GM12878 (cell line): ENCODE measurements around the gene KIF2C. TPM values are rescaled to one million over a fixed set of nuclear protein-coding genes. Genes with fewer than 3 reads are reported as not detected.

Source experiments
- ATAC-seq: fragments of 200-7000 bp; cut with Tn5 transposase; 3 replicates; pipeline ENCODE4 v1.9.1; 2020; ENCODE audit warnings: mild to moderate bottlenecking, moderate library complexity
- BruUV-seq: library from RNA; stranded (reverse); fragments of 400-500 nt; replicated peaks from 2 replicates; lab custom pipeline; 2021; lab: Mats Ljungman, UMichigan
- CTCF ChIA-PET: fragments of 300-600 bp; sonication (Branson Sonifier 250); formaldehyde crosslinking; extraction: SDS; loops from one replicate; lab custom pipeline; 2021; ENCODE audit warnings: inconsistent platforms; lab: Yijun Ruan, JAX
- POLR2A ChIA-PET: fragments of 350-600 bp; formaldehyde crosslinking; extraction: SDS; loops from one replicate; lab custom pipeline; 2021; ENCODE audit warnings: inconsistent platforms; lab: Charles Lee
- RAD21 ChIA-PET: fragments of 300-600 bp; sonication (Branson Sonifier 250); formaldehyde crosslinking; loops from one replicate; lab custom pipeline; 2023; ENCODE audit warnings: antibody characterized with exemption; ENCODE audit not compliant: unreplicated experiment; lab: Charles Lee
- SMC1A ChIA-PET: fragments of 300-600 bp; sonication (Branson Sonifier 250); formaldehyde crosslinking; loops from one replicate; lab custom pipeline; 2023; ENCODE audit not compliant: unreplicated experiment, uncharacterized antibody; lab: Charles Lee
- DNase-seq: peaks from one replicate; pipeline ENCODE4 v3.0.0-alpha.2; 2011; ENCODE audit warnings: low read depth, low spot score
- FAIRE-seq: peaks from 3 replicates; lab custom pipeline; 2011; peaks lifted over from hg19 to GRCh38; lab: Jason Lieb, UNC
- H2AFZ ChIP-seq: 2 replicates; pipeline ENCODE4 v1.6.0; 2011; ENCODE audit warnings: low read depth, low read length, control low read depth; ENCODE audit not compliant: control insufficient read depth
- H3K27ac ChIP-seq: 2 replicates; pipeline ENCODE4 v1.5.1; 2011; ENCODE audit warnings: control low read depth; ENCODE audit not compliant: control insufficient read depth, insufficient read depth
- H3K27me3 ChIP-seq, 2 experiments: replicated peaks in 1 of 2; 2 replicates each; pipeline versions ENCODE4 v1.6.0 to v1.6.1; 2011; ENCODE audit warnings: low read length in 1 of 2; ENCODE audit not compliant: control insufficient read depth in 2 of 2, insufficient read depth in 2 of 2
- H3K36me3 ChIP-seq, 2 experiments: 2 replicates each; pipeline ENCODE4 v1.5.1; 2011; ENCODE audit warnings: low read length in 1 of 2; ENCODE audit not compliant: control insufficient read depth in 2 of 2, insufficient read depth in 2 of 2
- H3K4me1 ChIP-seq: 2 replicates; pipeline ENCODE4 v1.6.1; 2011; ENCODE audit warnings: mild to moderate bottlenecking, low read length, moderate library complexity, mixed read lengths; ENCODE audit not compliant: control insufficient read depth, insufficient read depth
- H3K4me2 ChIP-seq: 2 replicates; pipeline ENCODE4 v1.6.0; 2011; ENCODE audit warnings: control low read depth; ENCODE audit not compliant: control insufficient read depth, insufficient read depth
- H3K4me3 ChIP-seq: fragments of 200-600 bp; sonication (generic); 2 replicates; pipeline ENCODE4 v1.5.1; 2016
- H3K79me2 ChIP-seq: 2 replicates; pipeline ENCODE4 v1.6.0; 2011; ENCODE audit warnings: low read length; ENCODE audit not compliant: control insufficient read depth, insufficient read depth
- H3K9ac ChIP-seq: 2 replicates; pipeline ENCODE4 v1.8.0; 2011; ENCODE audit warnings: low read length, control low read depth, mixed read lengths; ENCODE audit not compliant: control insufficient read depth, insufficient read depth
- H3K9me3 ChIP-seq: replicated peaks from 3 replicates; pipeline ENCODE4 v1.5.1; 2011; ENCODE audit warnings: mild to moderate bottlenecking, low read length; ENCODE audit not compliant: control insufficient read depth, insufficient read depth
- H4K20me1 ChIP-seq: 2 replicates; pipeline ENCODE4 v1.6.0; 2011; ENCODE audit not compliant: control insufficient read depth, insufficient read depth
- ESRRA ChIP-seq: IDR thresholded peaks from 2 replicates; pipeline ENCODE4 v1.6.1; 2012; ENCODE audit warnings: mild to moderate bottlenecking, low read length, improper control_type of control experiment
- EZH2 ChIP-seq: IDR thresholded peaks from 2 replicates; pipeline ENCODE4 v1.6.1; 2012; ENCODE audit warnings: low read depth, mild to moderate bottlenecking, control low read depth, inconsistent platforms, low read length, borderline replicate concordance; ENCODE audit not compliant: control insufficient read depth
- HDAC6 ChIP-seq: fragments of 200-600 bp; sonication (generic); IDR thresholded peaks from one replicate; pipeline ENCODE4 v1.8.0; 2017; ENCODE audit warnings: antibody characterized with exemption; ENCODE audit not compliant: unreplicated experiment
- IRF4 ChIP-seq: IDR thresholded peaks from 2 replicates; pipeline ENCODE4 v1.6.1; 2011; ENCODE audit warnings: low read depth, low read length
- MTA2 ChIP-seq: fragments of 450-650 bp; IDR thresholded peaks from 2 replicates; pipeline ENCODE4 v1.6.1; 2016; ENCODE audit warnings: low read depth, mild to moderate bottlenecking, moderate library complexity
- NFYB ChIP-seq: IDR thresholded peaks from 2 replicates; pipeline ENCODE4 v1.6.1; 2011; ENCODE audit warnings: low read depth, mild to moderate bottlenecking, low read length, improper control_type of control experiment, moderate library complexity; ENCODE audit not compliant: insufficient read depth
- RAD21 ChIP-seq: IDR thresholded peaks from 2 replicates; pipeline ENCODE4 v1.6.1; 2011; ENCODE audit warnings: mild to moderate bottlenecking, low read depth, low read length, moderate library complexity; ENCODE audit not compliant: insufficient read depth
- RELA ChIP-seq: fragments of 450-650 bp; IDR thresholded peaks from 2 replicates; pipeline ENCODE4 v1.8.0; 2014; ENCODE audit warnings: borderline replicate concordance; ENCODE audit not compliant: partially characterized antibody
- SMAD5 ChIP-seq: IDR thresholded peaks from 2 replicates; pipeline ENCODE4 v1.6.1; 2016; ENCODE audit warnings: antibody characterized with exemption, low read depth
- WGBS: methylation state at CpG from one replicate; pipeline ENCODE4 v1.1.6; 2016; ENCODE audit warnings: low lambda C conversion rate; ENCODE audit not compliant: insufficient replicate concordance, insufficient coverage; ENCODE audit errors: missing lambda C conversion rate; 5-methylcytosine and 5-hydroxymethylcytosine counted together
- in situ Hi-C: fragments of 300-500 bp; cut with MboI; formaldehyde crosslinking; loops from 9 replicates; pipeline ENCODE4 v1.14.3; 2018; ENCODE audit warnings: mixed read lengths
- intact Hi-C: fragments of 100-400 bp; cut with micrococcal nuclease; formaldehyde crosslinking; loops from one replicate; pipeline ENCODE4 v1.14.2; 2022; ENCODE audit not compliant: unreplicated experiment
- polyA plus RNA-seq, 11 experiments: library from polyadenylated mRNA; depleted of rRNA in 4 of 11; unstranded in 6 of 11; stranded (reverse) in 5 of 11; fragments of >200 nt; fragmentation: Nextera tagmentation in 4 of 11; fragmentation: Illumina TruSeq in 1 of 11; extraction: Ambion mirVana in 4 of 11; extraction: Trizol in 1 of 11; gene quantifications; 1 replicate in 1 of 11; 2 replicates in 10 of 11; pipeline versions ENCODE4 v1.2.1 to v1.2.3, GENCODE V29; 2011 to 2016; ENCODE audit warnings: inconsistent platforms in 2 of 11, missing spikeins in 2 of 11, low read depth in 1 of 11
- total RNA-seq, 4 experiments: library from RNA; depleted of rRNA in 3 of 4; stranded (reverse); fragments of >200 nt in 3 of 4; fragmentation: Illumina TruSeq in 1 of 4; extraction: Trizol in 1 of 4; gene quantifications; 2 replicates each; pipeline versions ENCODE4 v1.2.1 to v1.2.3, GENCODE V29; 2013 to 2021
- TF ChIP-seq, protein P1 (sequence below): IDR thresholded peaks from 2 replicates; pipeline ENCODE4 v1.6.1; 2012; ENCODE audit warnings: mild to moderate bottlenecking, low read depth, low read length
- TF ChIP-seq, protein P2 (sequence below): IDR thresholded peaks from 2 replicates; pipeline ENCODE4 v1.6.1; 2012; ENCODE audit warnings: low read length, inconsistent platforms
- TF ChIP-seq, protein P3 (sequence below): IDR thresholded peaks from 2 replicates; pipeline ENCODE4 v1.6.1; 2011; ENCODE audit warnings: borderline replicate concordance, low read depth, mild to moderate bottlenecking, moderate library complexity, mixed read lengths, low read length; ENCODE audit not compliant: insufficient read depth; ENCODE audit errors: extremely low read length

Gene KIF2C
- total and polyA plus RNA-seq, 10 of the 15 experiments (the other 5 are each of a cell fraction or from before 2014, with no cell fraction given) = 42.3 to 104 (median 83.8) TPM

DNA sequence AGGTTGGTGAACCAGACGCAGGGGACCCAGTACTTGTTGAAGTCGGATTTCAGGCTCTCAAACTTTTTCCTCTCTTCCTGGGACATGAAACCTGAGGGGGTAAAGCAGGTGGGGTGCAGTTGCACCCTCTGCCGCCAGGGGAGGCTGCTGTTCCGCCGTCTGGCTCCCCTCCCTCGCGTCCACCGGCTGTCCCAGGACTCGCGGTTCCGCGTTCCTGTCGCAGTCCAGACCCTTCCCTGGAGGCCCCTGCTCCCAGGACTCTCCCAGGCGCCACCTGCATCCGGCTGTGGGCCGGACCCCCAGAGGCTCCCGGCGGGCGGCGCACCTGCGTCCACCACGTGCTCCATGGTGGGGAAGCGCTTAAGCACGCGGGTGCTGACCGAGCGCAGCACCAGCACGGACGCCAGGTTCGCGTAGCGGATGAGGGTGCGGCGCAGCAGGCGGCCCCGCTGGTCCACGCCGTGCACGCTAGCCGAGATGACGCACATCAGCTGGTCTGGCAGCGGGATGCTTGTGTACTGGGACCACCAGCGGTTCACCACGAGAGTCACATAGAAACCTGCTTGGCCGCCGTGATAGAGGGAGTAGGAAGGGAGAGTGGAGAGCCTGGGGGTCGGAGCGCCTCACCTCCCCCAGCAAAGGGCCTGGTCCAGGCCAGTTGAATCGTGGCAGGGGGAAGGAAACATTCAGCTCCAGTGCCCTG lies 46.7 kb downstream of the KIF2C start (continued):
- TF ChIP-seq, protein P1, sequence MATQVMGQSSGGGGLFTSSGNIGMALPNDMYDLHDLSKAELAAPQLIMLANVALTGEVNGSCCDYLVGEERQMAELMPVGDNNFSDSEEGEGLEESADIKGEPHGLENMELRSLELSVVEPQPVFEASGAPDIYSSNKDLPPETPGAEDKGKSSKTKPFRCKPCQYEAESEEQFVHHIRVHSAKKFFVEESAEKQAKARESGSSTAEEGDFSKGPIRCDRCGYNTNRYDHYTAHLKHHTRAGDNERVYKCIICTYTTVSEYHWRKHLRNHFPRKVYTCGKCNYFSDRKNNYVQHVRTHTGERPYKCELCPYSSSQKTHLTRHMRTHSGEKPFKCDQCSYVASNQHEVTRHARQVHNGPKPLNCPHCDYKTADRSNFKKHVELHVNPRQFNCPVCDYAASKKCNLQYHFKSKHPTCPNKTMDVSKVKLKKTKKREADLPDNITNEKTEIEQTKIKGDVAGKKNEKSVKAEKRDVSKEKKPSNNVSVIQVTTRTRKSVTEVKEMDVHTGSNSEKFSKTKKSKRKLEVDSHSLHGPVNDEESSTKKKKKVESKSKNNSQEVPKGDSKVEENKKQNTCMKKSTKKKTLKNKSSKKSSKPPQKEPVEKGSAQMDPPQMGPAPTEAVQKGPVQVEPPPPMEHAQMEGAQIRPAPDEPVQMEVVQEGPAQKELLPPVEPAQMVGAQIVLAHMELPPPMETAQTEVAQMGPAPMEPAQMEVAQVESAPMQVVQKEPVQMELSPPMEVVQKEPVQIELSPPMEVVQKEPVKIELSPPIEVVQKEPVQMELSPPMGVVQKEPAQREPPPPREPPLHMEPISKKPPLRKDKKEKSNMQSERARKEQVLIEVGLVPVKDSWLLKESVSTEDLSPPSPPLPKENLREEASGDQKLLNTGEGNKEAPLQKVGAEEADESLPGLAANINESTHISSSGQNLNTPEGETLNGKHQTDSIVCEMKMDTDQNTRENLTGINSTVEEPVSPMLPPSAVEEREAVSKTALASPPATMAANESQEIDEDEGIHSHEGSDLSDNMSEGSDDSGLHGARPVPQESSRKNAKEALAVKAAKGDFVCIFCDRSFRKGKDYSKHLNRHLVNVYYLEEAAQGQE = no peak
- no peak for TF ChIP-seq EZH2
- peak; percentile 65 for TF ChIP-seq RAD21
- TF ChIP-seq, all 136 proteins: peak for 36

DNA sequence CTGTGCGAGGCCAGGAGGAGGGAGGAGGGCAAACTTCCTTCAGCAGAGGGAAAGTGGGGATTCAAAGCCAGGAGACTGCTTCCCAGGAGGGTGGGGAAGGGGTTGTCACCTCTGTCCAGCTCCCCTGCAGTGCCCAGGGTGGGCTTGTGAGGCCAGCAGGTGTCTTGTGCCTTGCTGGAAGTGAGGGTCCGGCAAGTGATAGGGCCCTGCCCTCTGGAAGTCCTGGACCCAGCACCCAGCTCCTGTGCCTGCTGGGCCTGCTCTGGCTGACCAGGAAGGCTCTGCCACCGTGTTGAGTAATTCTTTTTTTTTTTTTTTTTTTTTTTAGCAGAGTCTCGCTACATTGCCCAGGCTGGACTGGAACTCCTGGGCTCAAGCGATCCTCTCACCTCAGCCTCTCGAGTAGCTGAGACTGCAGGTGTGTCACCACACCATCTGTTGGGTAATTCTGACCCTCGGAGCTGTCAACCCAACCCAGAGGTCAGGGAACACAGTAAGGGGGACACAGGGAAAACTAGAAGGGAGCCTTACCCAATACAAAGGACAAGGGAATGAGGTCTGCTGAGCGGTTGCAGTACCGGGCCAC lies 47.3 kb downstream of the KIF2C start:
- peaks cover 30% of the 10 kb centered on the region for H3K4me1 ChIP-seq
- ChIA-PET POLR2A (interaction anchor here (0.5 to 2.4 kb wide), 5 partner anchors 11 to 804 kb away, joined by 3 to 9 read pairs (median 5); partner anchors contain the start of gene RPS8), RAD21 (interaction anchor here (0.7 to 1.4 kb wide), 3 partner anchors 13 to 56 kb away, joined by 4 to 7 read pairs (median 4); partner anchors contain the start of genes PLK3 and RNU5D-1), SMC1A (interaction anchor here (0.7 to 2.5 kb wide), 4 partner anchors 12 to 513 kb away, joined by 3 to 12 read pairs (median 5); partner anchors contain the start of genes HECTD3, RPS8 and UROD), CTCF (interaction anchor here (0.7 to 5.2 kb wide), 14 partner anchors 10 to 706 kb away, joined by 3 to 40 read pairs (median 3); partner anchors contain the start of genes HECTD3, PLK3, RNU5D-1 and RPS8)
- H2AFZ ChIP-seq = peak overlapping the region; percentile 95
- DNase-seq = no peak
- no peaks in the 10 kb centered on the region for H3K27me3 ChIP-seq
- FAIRE-seq = no peak
- no peak overlapping the region for H3K27ac ChIP-seq
- no peaks in the 10 kb centered on the region for H4K20me1 ChIP-seq
- H3K4me3 ChIP-seq = no peak overlapping the region
- peaks cover 0 to 3% of the 10 kb centered on the region in 2 experiments; a peak in 1 of 4 replicates for H3K36me3 ChIP-seq
- peak overlapping the region; percentile 41; the same call in 1 of the 2 replicates for H3K9ac ChIP-seq
- in situ Hi-C loops (no loop called here), intact Hi-C loops (no loop called here)
- H3K4me2 ChIP-seq = peak overlapping the region; percentile 90
- BruUV-seq = no TSS peak
- no peaks in the 10 kb centered on the region for H3K9me3 ChIP-seq
- 83% methylated on average over 6 of the region's 9 CpGs for WGBS
- H3K79me2 ChIP-seq = no peaks in the 10 kb centered on the region; the same call in 1 of the 2 replicates
- ATAC-seq = no peak
- TF ChIP-seq, protein P2, sequence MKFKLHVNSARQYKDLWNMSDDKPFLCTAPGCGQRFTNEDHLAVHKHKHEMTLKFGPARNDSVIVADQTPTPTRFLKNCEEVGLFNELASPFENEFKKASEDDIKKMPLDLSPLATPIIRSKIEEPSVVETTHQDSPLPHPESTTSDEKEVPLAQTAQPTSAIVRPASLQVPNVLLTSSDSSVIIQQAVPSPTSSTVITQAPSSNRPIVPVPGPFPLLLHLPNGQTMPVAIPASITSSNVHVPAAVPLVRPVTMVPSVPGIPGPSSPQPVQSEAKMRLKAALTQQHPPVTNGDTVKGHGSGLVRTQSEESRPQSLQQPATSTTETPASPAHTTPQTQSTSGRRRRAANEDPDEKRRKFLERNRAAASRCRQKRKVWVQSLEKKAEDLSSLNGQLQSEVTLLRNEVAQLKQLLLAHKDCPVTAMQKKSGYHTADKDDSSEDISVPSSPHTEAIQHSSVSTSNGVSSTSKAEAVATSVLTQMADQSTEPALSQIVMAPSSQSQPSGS = no peak
- TF ChIP-seq IRF4 (no peak), RAD21 (no peak), ESRRA (no peak), SMAD5 (no peak), NFYB (no peak), MTA2 (no peak), HDAC6 (no peak), RELA (no peak)
- TF ChIP-seq, protein P3, sequence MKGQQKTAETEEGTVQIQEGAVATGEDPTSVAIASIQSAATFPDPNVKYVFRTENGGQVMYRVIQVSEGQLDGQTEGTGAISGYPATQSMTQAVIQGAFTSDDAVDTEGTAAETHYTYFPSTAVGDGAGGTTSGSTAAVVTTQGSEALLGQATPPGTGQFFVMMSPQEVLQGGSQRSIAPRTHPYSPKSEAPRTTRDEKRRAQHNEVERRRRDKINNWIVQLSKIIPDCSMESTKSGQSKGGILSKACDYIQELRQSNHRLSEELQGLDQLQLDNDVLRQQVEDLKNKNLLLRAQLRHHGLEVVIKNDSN = no peak
